HCT116 (cell line): ENCODE measurements around the gene ZBED6.

Experiments
- POLR2A ChIP-seq: IDR thresholded peaks from 2 replicates; pipeline ENCODE4 v1.7.0; 2011; ENCODE audit warnings: borderline replicate concordance; ENCODE audit not compliant: insufficient read depth, insufficient read length; ENCODE audit errors: extremely low read depth
- POLR2AphosphoS5 ChIP-seq: IDR thresholded peaks from 2 replicates; pipeline ENCODE4 v1.6.1; 2011; ENCODE audit warnings: mild to moderate bottlenecking, low read depth, low read length, moderate library complexity
- SRF ChIP-seq: IDR thresholded peaks from 2 replicates; pipeline ENCODE4 v1.6.1; 2012; ENCODE audit warnings: low read depth
- TF ChIP-seq, protein P1 (sequence below), 3 experiments: fragments of 200-600 bp in 1 of 3; sonication (generic) in 1 of 3; IDR thresholded peaks in 2 of 3; conservative IDR thresholded peaks in 1 of 3; 2 replicates each; pipeline ENCODE4 v1.5.1; 2012 to 2017; ENCODE audit warnings: low read depth in 2 of 3, low read length in 2 of 3, antibody characterized with exemption in 1 of 3, borderline replicate concordance in 1 of 3, control low read depth in 1 of 3, mild to moderate bottlenecking in 1 of 3, mixed read lengths in 1 of 3, mixed run types in 1 of 3, moderate library complexity in 1 of 3; ENCODE audit not compliant: insufficient read depth in 1 of 3

GRCh38 chr1:203828503-203828902, 33.1 kb downstream of the ZBED6 start:
- TF ChIP-seq, protein P1, sequence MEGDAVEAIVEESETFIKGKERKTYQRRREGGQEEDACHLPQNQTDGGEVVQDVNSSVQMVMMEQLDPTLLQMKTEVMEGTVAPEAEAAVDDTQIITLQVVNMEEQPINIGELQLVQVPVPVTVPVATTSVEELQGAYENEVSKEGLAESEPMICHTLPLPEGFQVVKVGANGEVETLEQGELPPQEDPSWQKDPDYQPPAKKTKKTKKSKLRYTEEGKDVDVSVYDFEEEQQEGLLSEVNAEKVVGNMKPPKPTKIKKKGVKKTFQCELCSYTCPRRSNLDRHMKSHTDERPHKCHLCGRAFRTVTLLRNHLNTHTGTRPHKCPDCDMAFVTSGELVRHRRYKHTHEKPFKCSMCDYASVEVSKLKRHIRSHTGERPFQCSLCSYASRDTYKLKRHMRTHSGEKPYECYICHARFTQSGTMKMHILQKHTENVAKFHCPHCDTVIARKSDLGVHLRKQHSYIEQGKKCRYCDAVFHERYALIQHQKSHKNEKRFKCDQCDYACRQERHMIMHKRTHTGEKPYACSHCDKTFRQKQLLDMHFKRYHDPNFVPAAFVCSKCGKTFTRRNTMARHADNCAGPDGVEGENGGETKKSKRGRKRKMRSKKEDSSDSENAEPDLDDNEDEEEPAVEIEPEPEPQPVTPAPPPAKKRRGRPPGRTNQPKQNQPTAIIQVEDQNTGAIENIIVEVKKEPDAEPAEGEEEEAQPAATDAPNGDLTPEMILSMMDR (IDR thresholded peaks at IDR 0.05 in 2 of 3, conservative IDR thresholded peaks at IDR 0.05 in 1 of 3; ENCODE audit: borderline replicate concordance in 1 of 3, insufficient read depth in 1 of 3, low read depth in 2 of 3, low read length in 2 of 3), result no peak
- TF ChIP-seq SRF (no peak), POLR2AphosphoS5 (no peak), POLR2A (no peak)
